Astrocyte (in vitro differentiated cells and primary cell): ENCODE results near the gene MAPK10. TPM values are rescaled to one million over a fixed set of nuclear protein-coding genes. Genes with fewer than 3 reads are reported as not detected.
A peak's percentile ranks its signal among the peaks of the same experiment; 100 is the strongest.

ENCODE experiments used
- DNase-seq: peaks from one replicate; pipeline ENCODE4 v3.0.0-alpha.2; 2010; ENCODE audit warnings: low read depth
- FAIRE-seq: peaks from 2 replicates; lab custom pipeline; 2011; peaks lifted over from hg19 to GRCh38; lab: Jason Lieb, UNC
- H2AFZ ChIP-seq: 2 replicates; pipeline ENCODE4 v1.6.0; 2012; ENCODE audit warnings: low read depth, low read length, inconsistent platforms
- H3K27ac ChIP-seq: 2 replicates; pipeline ENCODE4 v1.5.1; 2011; ENCODE audit warnings: low read depth, low read length, inconsistent platforms
- H3K27me3 ChIP-seq: 2 replicates; pipeline ENCODE4 v1.6.0; 2011; ENCODE audit warnings: low read length, inconsistent platforms; ENCODE audit not compliant: insufficient read depth
- H3K36me3 ChIP-seq: 2 replicates; pipeline ENCODE4 v1.5.1; 2011; ENCODE audit warnings: low read length, inconsistent platforms; ENCODE audit not compliant: insufficient read depth
- H3K4me1 ChIP-seq: 2 replicates; pipeline ENCODE4 v1.5.1; 2011; ENCODE audit warnings: low read length, inconsistent platforms; ENCODE audit not compliant: insufficient read depth
- H3K4me2 ChIP-seq: 2 replicates; pipeline ENCODE4 v1.6.0; 2012; ENCODE audit warnings: low read length, inconsistent platforms
- H3K4me3 ChIP-seq: 2 replicates; pipeline ENCODE4 v1.5.1; 2011; ENCODE audit warnings: low read depth, mild to moderate bottlenecking, low read length, inconsistent platforms; ENCODE audit not compliant: insufficient read depth
- H3K79me2 ChIP-seq: 2 replicates; pipeline ENCODE4 v1.6.0; 2012; ENCODE audit warnings: mild to moderate bottlenecking, low read length, inconsistent platforms; ENCODE audit not compliant: insufficient read depth
- H3K9ac ChIP-seq: 2 replicates; pipeline ENCODE4 v1.6.0; 2012; ENCODE audit warnings: mild to moderate bottlenecking, low read length, inconsistent platforms
- H3K9me3 ChIP-seq: 2 replicates; pipeline ENCODE4 v1.5.1; 2012; ENCODE audit warnings: low read depth, mild to moderate bottlenecking, low read length, inconsistent platforms; ENCODE audit not compliant: insufficient read depth
- H4K20me1 ChIP-seq: 2 replicates; pipeline ENCODE4 v1.6.0; 2012; ENCODE audit warnings: low read length, inconsistent platforms; ENCODE audit not compliant: insufficient read depth
- H3K27ac Mint-ChIP-seq: one replicate; pipeline ENCODE4 v1.8.0; 2021; ENCODE audit warnings: mild to moderate bottlenecking, mixed read lengths; ENCODE audit not compliant: unreplicated experiment
- H3K27me3 Mint-ChIP-seq: one replicate; pipeline ENCODE4 v1.8.0; 2021; ENCODE audit warnings: low read depth, mixed read lengths; ENCODE audit not compliant: unreplicated experiment
- H3K36me3 Mint-ChIP-seq: one replicate; pipeline ENCODE4 v1.8.0; 2021; ENCODE audit warnings: low read depth, mixed read lengths; ENCODE audit not compliant: unreplicated experiment
- H3K4me1 Mint-ChIP-seq: one replicate; pipeline ENCODE4 v1.8.0; 2021; ENCODE audit warnings: low read depth, mixed read lengths; ENCODE audit not compliant: unreplicated experiment
- H3K4me3 Mint-ChIP-seq: one replicate; pipeline ENCODE4 v1.8.0; 2021; ENCODE audit warnings: mild to moderate bottlenecking, moderate library complexity, mixed read lengths; ENCODE audit not compliant: unreplicated experiment
- H3K9me3 Mint-ChIP-seq: one replicate; pipeline ENCODE4 v1.8.0; 2021; ENCODE audit warnings: mild to moderate bottlenecking, mixed read lengths; ENCODE audit not compliant: unreplicated experiment
- CTCF ChIP-seq: IDR thresholded peaks from 2 replicates; pipeline ENCODE4 v1.5.1; 2011; ENCODE audit warnings: low read depth, mild to moderate bottlenecking, inconsistent platforms, low read length, moderate library complexity; ENCODE audit not compliant: insufficient read depth
- EZH2 ChIP-seq: IDR thresholded peaks from 2 replicates; pipeline ENCODE4 v1.6.1; 2012; ENCODE audit warnings: mild to moderate bottlenecking, low read length, inconsistent platforms; ENCODE audit not compliant: insufficient read depth
- total RNA-seq: library from RNA; stranded (reverse); gene quantifications from 2 replicates; pipeline ENCODE4 v1.2.1, GENCODE V29; 2021

Gene MAPK10
- total RNA-seq, 1 donor from 2014 or later, result 7.5 TPM

GRCh38 chr4:86329431-86329830, 30.4 kb downstream of the MAPK10 start:
- H3K27ac ChIP-seq, result no peak overlapping the region
- Mint-ChIP-seq H3K27me3 (no peaks in the 10 kb centered on the region), H3K4me3 (no peak overlapping the region), H3K9me3 (peaks cover 2% of the 10 kb centered on the region), H3K36me3 (no peaks in the 10 kb centered on the region), H3K27ac (no peak overlapping the region), H3K4me1 (peaks cover 8% of the 10 kb centered on the region)
- no peaks in the 10 kb centered on the region for H4K20me1 ChIP-seq
- no peaks in the 10 kb centered on the region for H3K4me1 ChIP-seq
- H3K9ac ChIP-seq, result no peak overlapping the region
- TF ChIP-seq EZH2 (no peak), CTCF (no peak)
- FAIRE-seq (no peak), DNase-seq (no peak)
- H3K79me2 ChIP-seq, result no peaks in the 10 kb centered on the region
- no peak overlapping the region for H3K4me3 ChIP-seq
- H3K9me3 ChIP-seq, result no peaks in the 10 kb centered on the region
- no peak overlapping the region for H2AFZ ChIP-seq
- no peaks in the 10 kb centered on the region for H3K27me3 ChIP-seq
- no peak overlapping the region for H3K4me2 ChIP-seq
- H3K36me3 ChIP-seq, result no peaks in the 10 kb centered on the region

GRCh38 chr4:86326400-86326799, 33.5 kb downstream of the MAPK10 start:
- Histone ChIP-seq H3K79me2 (no peaks in the 10 kb centered on the region), H3K36me3 (no peaks in the 10 kb centered on the region), H3K4me2 (no peak overlapping the region), H2AFZ (no peak overlapping the region), H3K27ac (no peak overlapping the region), H3K4me3 (no peak overlapping the region), H3K9ac (no peak overlapping the region), H4K20me1 (no peaks in the 10 kb centered on the region), H3K9me3 (no peaks in the 10 kb centered on the region), H3K4me1 (no peaks in the 10 kb centered on the region), H3K27me3 (no peaks in the 10 kb centered on the region)
- TF ChIP-seq CTCF (no peak), EZH2 (no peak)
- Mint-ChIP-seq H3K36me3 (no peaks in the 10 kb centered on the region), H3K4me1 (peaks cover 12% of the 10 kb centered on the region), H3K27ac (peak overlapping the region; percentile 48), H3K27me3 (no peaks in the 10 kb centered on the region), H3K9me3 (peaks cover 2% of the 10 kb centered on the region), H3K4me3 (no peak overlapping the region)
- DNase-seq (no peak), FAIRE-seq (no peak)

- Histone ChIP-seq H3K9ac (no peak overlapping the region), H3K79me2 (no peaks in the 10 kb centered on the region), H4K20me1 (no peaks in the 10 kb centered on the region), H3K27ac (no peak overlapping the region), H3K4me3 (no peak overlapping the region), H3K4me1 (no peaks in the 10 kb centered on the region), H3K4me2 (no peak overlapping the region), H3K9me3 (no peaks in the 10 kb centered on the region), H3K27me3 (no peaks in the 10 kb centered on the region), H2AFZ (no peak overlapping the region), H3K36me3 (no peaks in the 10 kb centered on the region)
- Mint-ChIP-seq H3K27ac (no peak overlapping the region), H3K4me3 (no peak overlapping the region), H3K4me1 (peaks cover 4% of the 10 kb centered on the region), H3K36me3 (no peaks in the 10 kb centered on the region), H3K9me3 (no peaks in the 10 kb centered on the region), H3K27me3 (no peaks in the 10 kb centered on the region)
- DNase-seq (no peak), FAIRE-seq (no peak)
- no peak for TF ChIP-seq EZH2
- no peak for TF ChIP-seq CTCF
Measured at GRCh38 chr4:86319390-86319789, 40.5 kb downstream of the MAPK10 start.
